Brain microvascular endothelial cell (primary cell): ENCODE results near the gene DMRTB1.
"Not testable (repeated sequence)": the region's sequence is repeated elsewhere in the genome, so short reads cannot be mapped to it uniquely, and the experiment has no call there.

Source experiments
- DNase-seq: peaks from one replicate; pipeline ENCODE4 v3.0.0-alpha.2; 2020
- H3K27ac ChIP-seq: fragments of 250-450 bp; sonication (Bioruptor Pico); 2 replicates; pipeline ENCODE4 v1.5.1; 2020; ENCODE audit warnings: mild to moderate bottlenecking, moderate library complexity
- H3K27me3 ChIP-seq: fragments of 250-450 bp; sonication (Bioruptor Pico); replicated peaks from 2 replicates; pipeline ENCODE4 v1.5.1; 2020; ENCODE audit warnings: mild to moderate bottlenecking
- H3K36me3 ChIP-seq: fragments of 250-450 bp; sonication (Bioruptor Pico); replicated peaks from 2 replicates; pipeline ENCODE4 v1.5.1; 2020; ENCODE audit warnings: mild to moderate bottlenecking
- H3K4me3 ChIP-seq: 2 replicates; pipeline ENCODE4 v1.5.1; 2011; ENCODE audit warnings: low read depth, mild to moderate bottlenecking, control low read depth, low read length, moderate library complexity
- in situ Hi-C: cut with HindIII; loops from 2 replicates; pipeline ENCODE4 v1.10.0; 2017; ENCODE audit warnings: low sequenced_read_pairs, low pct_ligation_motif_present
- TF ChIP-seq, protein P1 (sequence below): IDR thresholded peaks from 2 replicates; pipeline ENCODE4 v1.5.1; 2011; ENCODE audit warnings: low read depth, mild to moderate bottlenecking, moderate library complexity, low read length, control low read depth, inconsistent platforms; ENCODE audit errors: missing control alignments

DMRTB1 gene

DNA sequence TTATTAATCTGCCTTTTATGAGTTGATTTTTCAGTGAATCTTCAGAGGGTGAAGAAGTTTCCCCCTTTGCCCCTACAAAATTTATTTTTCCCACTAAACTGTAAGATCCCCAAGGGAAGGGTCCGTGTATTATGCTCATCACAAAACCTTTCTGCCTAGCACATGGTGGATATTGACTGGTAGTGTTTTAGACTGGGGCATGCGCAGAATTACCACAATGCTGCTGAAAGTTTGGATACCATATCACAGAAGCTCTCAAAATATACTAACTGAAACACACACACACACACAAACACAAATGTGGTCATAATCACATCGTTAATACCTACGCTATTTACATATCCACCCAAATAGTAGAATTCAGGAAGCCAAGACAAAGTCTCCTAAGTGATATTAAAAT is 28.0 kb upstream of the DMRTB1 start:
- H3K27me3 ChIP-seq = peaks cover 14% of the 10 kb centered on the region
- no peaks in the 10 kb centered on the region for H3K36me3 ChIP-seq
- TF ChIP-seq, protein P1, sequence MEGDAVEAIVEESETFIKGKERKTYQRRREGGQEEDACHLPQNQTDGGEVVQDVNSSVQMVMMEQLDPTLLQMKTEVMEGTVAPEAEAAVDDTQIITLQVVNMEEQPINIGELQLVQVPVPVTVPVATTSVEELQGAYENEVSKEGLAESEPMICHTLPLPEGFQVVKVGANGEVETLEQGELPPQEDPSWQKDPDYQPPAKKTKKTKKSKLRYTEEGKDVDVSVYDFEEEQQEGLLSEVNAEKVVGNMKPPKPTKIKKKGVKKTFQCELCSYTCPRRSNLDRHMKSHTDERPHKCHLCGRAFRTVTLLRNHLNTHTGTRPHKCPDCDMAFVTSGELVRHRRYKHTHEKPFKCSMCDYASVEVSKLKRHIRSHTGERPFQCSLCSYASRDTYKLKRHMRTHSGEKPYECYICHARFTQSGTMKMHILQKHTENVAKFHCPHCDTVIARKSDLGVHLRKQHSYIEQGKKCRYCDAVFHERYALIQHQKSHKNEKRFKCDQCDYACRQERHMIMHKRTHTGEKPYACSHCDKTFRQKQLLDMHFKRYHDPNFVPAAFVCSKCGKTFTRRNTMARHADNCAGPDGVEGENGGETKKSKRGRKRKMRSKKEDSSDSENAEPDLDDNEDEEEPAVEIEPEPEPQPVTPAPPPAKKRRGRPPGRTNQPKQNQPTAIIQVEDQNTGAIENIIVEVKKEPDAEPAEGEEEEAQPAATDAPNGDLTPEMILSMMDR = no peak
- DNase-seq = no peak
- in situ Hi-C loops = no loop called here
- no peak overlapping the region for H3K4me3 ChIP-seq
- no peak overlapping the region for H3K27ac ChIP-seq

DNA sequence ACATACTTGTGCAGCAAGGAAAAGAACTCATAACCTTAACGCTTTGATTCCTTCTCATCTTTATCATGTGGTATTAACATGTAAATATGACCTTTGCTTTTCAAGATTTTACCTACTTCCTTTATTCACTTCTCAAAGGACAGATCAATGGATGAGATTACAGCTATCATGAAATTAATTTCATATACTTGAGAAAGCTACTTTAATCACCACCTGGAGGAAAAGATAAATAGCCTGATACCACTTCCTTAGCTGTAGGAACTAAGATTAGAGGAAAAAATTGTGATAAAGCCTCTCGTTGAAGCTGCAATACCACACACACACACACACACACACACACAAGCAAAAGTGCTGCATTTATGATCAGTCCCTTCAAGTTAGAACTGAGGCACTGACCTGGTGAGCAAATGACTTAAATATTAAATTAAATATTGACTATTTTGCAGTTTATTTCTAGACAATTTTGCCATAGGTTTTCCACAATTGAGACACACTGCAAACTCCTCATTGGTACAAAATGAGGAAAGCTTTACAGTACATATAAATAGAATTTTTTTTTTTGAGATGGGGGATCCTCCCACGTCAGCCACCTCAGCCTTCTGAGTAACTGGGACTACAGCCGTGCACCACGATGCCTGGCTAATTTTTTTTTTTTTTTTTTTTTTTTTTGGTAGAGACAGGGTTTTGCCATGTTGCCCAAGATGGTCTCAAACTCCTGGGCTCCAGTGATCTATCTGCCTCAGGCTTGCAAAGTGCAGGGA is 27.2 kb upstream of the DMRTB1 start:
- no peak for DNase-seq
- TF ChIP-seq, protein P1 = no peak
- no peak overlapping the region for H3K4me3 ChIP-seq
- H3K27me3 ChIP-seq = peaks cover 14% of the 10 kb centered on the region
- no peaks in the 10 kb centered on the region for H3K36me3 ChIP-seq
- H3K27ac ChIP-seq = no peak overlapping the region
- in situ Hi-C loops = no loop called here

DNA sequence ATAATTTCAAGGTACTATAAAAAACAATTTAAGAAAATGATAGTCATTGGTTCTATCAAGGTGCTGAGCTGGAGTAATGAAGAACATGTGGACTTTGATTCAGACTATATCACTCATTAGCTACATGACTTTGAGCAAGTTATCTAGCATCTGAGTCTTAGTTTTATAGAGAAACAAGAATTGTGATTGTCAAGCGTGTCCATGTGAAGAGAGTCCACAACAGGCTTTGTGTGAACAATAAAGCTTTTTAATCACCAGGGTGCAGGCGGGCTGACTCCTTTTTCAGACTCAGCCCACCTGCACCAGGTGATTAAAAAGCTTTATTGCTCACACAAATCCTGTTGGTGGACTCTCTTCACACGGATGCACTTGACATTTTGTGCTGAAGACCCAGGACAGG is 26.6 kb upstream of the DMRTB1 start:
- DNase-seq = no peak
- Histone ChIP-seq H3K36me3 (no peaks in the 10 kb centered on the region), H3K4me3 (no peak overlapping the region), H3K27me3 (peaks cover 14% of the 10 kb centered on the region), H3K27ac (no peak overlapping the region)
- TF ChIP-seq, protein P1 = no peak
- in situ Hi-C loops = no loop called here

DNA sequence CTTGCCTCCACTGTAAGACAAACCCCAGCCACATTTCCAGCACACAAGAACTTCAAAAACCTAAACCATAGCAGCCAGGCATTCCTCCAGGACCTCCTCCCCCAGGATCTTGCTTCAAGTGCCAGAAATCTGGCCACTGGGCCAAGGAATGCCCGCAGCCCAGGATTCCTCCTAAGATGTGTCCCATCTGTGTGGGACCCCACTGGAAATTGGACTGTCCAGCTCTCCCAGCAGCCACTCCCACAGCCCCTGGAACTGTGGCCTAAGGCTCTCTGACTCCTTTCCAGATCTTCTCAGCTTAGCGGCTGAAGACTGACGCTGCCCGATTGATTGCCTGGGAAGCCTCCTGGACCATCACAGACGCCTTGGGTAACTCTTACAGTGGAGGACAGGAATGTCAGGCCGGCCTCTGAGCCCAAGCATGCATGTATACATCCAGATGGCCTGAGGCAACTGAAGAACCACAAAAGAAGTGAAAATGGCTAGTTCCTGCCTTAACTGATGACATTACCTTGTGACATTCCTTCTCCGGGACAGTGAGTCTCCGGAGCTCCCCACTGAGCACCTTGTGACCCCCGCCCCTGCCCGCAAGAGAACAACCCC is 24.7 kb upstream of the DMRTB1 start:
- in situ Hi-C loops, H3K4me3 ChIP-seq, H3K36me3 ChIP-seq, H3K27ac ChIP-seq, DNase-seq: not testable (repeated sequence)
- H3K27me3 ChIP-seq = peaks cover 14% of the 10 kb centered on the region

DNA sequence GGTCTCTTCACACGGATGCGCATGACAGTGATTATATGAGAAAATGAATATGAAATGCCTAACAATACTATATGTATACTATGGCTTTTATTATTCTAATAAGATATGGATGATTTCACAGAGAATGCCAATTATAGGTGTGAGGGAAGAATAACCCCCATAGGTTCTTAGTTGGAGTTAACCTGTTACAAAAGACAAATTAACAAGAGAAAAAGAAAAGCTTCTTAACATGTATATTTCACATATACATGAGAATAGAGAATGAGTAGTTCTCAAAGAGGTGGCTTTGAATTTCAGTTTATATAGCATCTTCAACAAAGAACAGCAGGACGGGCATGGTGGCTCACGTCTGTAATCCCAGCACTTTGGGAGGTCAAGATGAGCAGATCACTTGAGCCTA is 24.0 kb upstream of the DMRTB1 start:
- Histone ChIP-seq H3K36me3 (no peaks in the 10 kb centered on the region), H3K27me3 (peaks cover 14% of the 10 kb centered on the region), H3K4me3 (no peak overlapping the region), H3K27ac (no peak overlapping the region)
- TF ChIP-seq, protein P1 = no peak
- in situ Hi-C loops = no loop called here
- no peak for DNase-seq

DNA sequence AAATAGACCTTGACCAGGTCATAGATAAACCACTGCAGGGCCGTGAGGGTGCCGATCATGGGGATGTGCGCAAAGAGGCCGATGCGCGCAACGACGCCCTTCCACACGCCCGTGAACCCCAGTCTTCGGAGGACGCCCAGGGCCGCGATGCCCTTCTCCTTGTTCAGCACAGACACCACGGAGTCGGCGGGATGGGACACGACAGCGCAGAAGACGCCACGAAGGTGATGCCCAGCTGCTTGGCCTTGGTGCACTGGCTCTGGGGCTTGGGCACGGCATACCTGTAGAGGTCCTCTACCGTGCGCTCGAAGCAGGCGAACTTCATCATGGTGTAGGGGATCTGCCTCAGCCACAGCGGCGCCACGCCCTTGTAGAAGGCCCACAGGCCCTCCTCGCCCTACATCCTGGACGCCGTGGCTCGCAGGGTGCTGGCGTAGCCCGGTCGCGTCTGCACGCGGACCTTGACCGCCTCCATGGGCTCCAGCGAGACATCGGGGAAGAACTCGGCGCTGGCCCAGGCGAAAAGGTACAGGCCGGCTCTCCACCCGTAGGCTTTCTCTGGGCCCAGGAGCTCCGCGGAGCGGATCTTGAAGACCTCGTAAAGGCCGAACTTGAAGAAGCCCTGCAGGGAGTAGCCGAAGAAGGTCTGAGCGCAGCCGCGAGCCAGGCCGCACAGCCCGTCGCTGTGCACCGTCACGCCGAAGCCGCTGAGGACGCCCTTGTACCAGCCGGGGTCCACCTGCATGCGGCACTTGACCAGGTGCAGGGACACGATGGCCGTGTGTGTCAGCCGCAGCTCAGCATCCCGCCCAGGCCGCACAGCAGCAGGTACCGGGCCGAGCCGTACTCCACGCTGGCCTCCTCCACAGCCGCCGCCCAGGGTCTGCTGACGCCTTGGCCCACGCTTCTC is 20.5 kb upstream of the DMRTB1 start:
- TF ChIP-seq, protein P1 = no peak
- in situ Hi-C loops = no loop called here
- Histone ChIP-seq H3K36me3 (no peaks in the 10 kb centered on the region), H3K27ac (no peak overlapping the region), H3K27me3 (peaks cover 3% of the 10 kb centered on the region), H3K4me3 (no peak overlapping the region)
- no peak for DNase-seq
